ENCODE data around the gene SCN9A. TPM values are rescaled to one million over a fixed set of nuclear protein-coding genes. Genes with fewer than 3 reads are reported as not detected.

SCN9A gene
- total and polyA plus RNA-seq, 2 of the 8 experiments (the other 6 are each of a cell fraction or from before 2014, with no cell fraction given) = 1.6 to 6.2 TPM

GRCh38 chr2:166297951-166298350, 77.8 kb downstream of the SCN9A start (continued):
- no peak for TF ChIP-seq CHD7 (IDR thresholded peaks at IDR 0.05; ENCODE audit: insufficient replicate concordance, low read length)
- TF ChIP-seq BACH1 (IDR thresholded peaks at IDR 0.05; ENCODE audit: low read length) = no peak
- no peak for TF ChIP-seq ATF2 (IDR thresholded peaks at IDR 0.05; ENCODE audit: low read length)

All from H1 (cell line).